ES-I3 (cell line): ENCODE results near the gene TASP1.
A peak's percentile ranks its signal among the peaks of the same experiment; 100 is the strongest.

ENCODE experiments used
- H3K36me3 ChIP-seq: 2 replicates; pipeline ENCODE4 v1.6.1; 2013; ENCODE audit warnings: mild to moderate bottlenecking, low read length, control low read depth, moderate library complexity; ENCODE audit not compliant: insufficient read depth
- H3K4me1 ChIP-seq: 2 replicates; pipeline ENCODE4 v1.6.1; 2013; ENCODE audit warnings: mild to moderate bottlenecking, control low read depth, low read length; ENCODE audit not compliant: insufficient read depth
- H3K9ac ChIP-seq: 2 replicates; pipeline ENCODE4 v1.6.1; 2013; ENCODE audit warnings: low read depth, mild to moderate bottlenecking, low read length, moderate library complexity
- H3K9me3 ChIP-seq: 2 replicates; pipeline ENCODE4 v1.6.1; 2013; ENCODE audit warnings: mild to moderate bottlenecking, low read length, moderate library complexity; ENCODE audit not compliant: control insufficient read depth, insufficient read depth

TASP1 gene, protein sequence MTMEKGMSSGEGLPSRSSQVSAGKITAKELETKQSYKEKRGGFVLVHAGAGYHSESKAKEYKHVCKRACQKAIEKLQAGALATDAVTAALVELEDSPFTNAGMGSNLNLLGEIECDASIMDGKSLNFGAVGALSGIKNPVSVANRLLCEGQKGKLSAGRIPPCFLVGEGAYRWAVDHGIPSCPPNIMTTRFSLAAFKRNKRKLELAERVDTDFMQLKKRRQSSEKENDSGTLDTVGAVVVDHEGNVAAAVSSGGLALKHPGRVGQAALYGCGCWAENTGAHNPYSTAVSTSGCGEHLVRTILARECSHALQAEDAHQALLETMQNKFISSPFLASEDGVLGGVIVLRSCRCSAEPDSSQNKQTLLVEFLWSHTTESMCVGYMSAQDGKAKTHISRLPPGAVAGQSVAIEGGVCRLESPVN

GRCh38 chr20:13638496-13639149 is at the start of gene TASP1:
Gene TASP1, minus strand, starts transcription at chr20:13638932. Its CDS starts 8,854 bp downstream, at chr20:13630078.
- Histone ChIP-seq H3K4me1 (no peaks in the 10 kb centered on the region), H3K9ac (peak within 1 kb of the TSS; percentile 88), H3K9me3 (no peaks in the 10 kb centered on the region), H3K36me3 (no peaks in the 10 kb centered on the region)

DNA sequence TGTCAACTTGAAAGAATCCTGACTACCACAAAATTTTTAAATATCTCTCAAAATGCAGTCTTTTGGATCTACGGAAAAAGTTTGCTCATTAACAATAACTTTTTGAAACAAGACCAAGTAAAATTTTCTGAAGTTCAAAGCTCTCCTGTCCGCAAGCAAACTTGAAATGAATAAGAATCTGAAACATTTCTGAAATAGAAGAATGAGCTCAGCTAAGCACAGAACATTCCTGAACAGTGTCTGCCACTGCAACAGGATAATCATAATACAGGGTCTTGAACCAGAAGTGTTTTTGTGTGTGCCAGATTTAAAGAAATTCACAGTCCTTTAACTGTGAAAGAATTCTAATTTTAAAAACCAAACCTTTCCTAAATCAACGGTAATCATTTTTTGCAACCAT is 49.1 kb upstream of the TASP1 start:
- Histone ChIP-seq H3K36me3 (no peaks in the 10 kb centered on the region), H3K4me1 (no peaks in the 10 kb centered on the region), H3K9me3 (no peaks in the 10 kb centered on the region), H3K9ac (no peak overlapping the region)

GRCh38 chr20:13685623-13686022 is 46.9 kb upstream of the TASP1 start:
- Histone ChIP-seq H3K9me3 (no peaks in the 10 kb centered on the region), H3K36me3 (no peaks in the 10 kb centered on the region), H3K9ac (no peak overlapping the region), H3K4me1 (no peaks in the 10 kb centered on the region)

GRCh38 chr20:13684566-13685222 is 46.0 kb upstream of the TASP1 start:
- H3K4me1 ChIP-seq = no peaks in the 10 kb centered on the region

DNA sequence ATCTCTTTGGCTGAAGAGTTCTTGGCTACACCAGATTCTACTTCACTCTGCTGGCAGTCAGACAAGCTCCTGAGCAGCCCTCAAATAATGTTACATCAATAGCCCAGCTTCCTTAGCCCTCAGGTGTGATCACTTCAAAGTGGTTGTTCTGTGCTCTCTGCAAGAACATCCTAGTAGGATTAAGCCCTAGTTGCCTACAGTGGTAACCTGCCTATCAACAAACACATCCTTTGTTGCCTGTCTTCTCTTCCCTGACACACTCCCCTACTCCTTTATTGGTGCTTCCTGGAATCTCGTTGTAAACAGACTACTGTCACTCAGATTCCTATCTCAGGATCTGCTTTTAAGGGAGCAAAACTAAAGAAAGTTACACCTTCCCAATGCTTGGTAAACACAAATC is 45.1 kb upstream of the TASP1 start:
- Histone ChIP-seq H3K9me3 (no peaks in the 10 kb centered on the region), H3K36me3 (no peaks in the 10 kb centered on the region), H3K4me1 (no peaks in the 10 kb centered on the region), H3K9ac (no peak overlapping the region)

More at GRCh38 chr20:13684566-13685222, 46.0 kb upstream of the TASP1 start:
- Histone ChIP-seq H3K9me3 (no peaks in the 10 kb centered on the region), H3K36me3 (no peaks in the 10 kb centered on the region), H3K9ac (no peak overlapping the region)

DNA sequence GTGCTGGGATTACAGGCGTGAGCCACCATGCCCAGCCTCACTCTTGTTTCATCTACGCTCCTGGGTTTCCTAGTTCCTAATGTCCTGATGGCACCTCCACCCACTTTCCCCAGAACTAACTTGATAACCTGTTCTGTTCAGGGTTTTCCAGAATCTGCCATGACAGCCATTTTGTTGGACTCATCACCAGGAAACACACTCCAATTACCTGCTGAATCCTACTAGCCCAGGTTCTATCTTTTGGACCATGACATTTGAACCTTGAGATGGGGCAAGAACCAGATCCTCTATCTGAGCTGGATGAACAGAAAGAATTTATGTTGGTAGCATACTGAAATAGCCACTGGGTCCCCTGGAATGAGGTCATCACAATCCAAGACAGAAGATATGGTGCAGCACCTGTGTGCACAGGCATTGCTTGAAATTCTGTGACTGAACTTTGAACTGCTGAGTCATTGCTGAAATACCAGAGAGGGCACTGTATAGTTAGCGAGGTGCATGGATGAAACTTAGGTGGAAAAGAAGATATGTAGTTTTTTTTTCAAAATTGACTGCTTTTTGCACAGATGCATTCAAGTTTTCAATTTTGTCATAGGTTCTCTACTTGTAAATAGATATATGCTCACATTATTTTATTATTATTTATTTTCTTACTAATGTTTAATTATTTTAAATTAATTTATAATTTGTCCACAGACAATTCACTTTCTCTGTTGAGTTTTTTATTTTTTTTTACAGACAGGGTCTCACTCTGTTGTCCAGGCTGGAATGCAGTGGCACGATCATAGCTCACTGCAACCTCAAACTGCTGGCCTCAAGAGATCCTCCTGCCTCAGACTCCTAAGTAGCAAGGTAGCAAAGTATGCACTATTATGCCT is 42.8 kb upstream of the TASP1 start:
- H3K9ac ChIP-seq = no peak overlapping the region
- H3K9me3 ChIP-seq = no peaks in the 10 kb centered on the region
- no peaks in the 10 kb centered on the region for H3K36me3 ChIP-seq
- H3K4me1 ChIP-seq = no peaks in the 10 kb centered on the region

DNA sequence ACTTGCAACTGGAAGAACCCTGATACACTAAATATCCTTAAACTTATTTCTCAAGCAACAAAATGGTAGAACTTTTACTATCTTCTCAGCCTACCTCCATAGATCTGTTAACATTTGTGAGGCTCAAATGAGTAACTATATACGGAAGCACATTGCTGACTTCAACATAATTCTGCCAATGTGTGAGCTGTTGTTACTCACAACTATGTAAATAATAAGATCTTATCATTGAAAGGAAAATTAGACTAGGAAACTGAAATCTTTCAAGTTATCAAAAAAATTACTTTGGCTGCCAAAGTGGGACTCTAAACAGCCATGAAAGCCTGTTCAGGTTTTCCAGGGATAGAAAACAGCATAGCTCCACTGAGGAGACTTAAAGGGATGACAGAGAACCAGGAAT is 40.2 kb upstream of the TASP1 start:
- Histone ChIP-seq H3K9me3 (no peaks in the 10 kb centered on the region), H3K9ac (no peak overlapping the region), H3K4me1 (no peaks in the 10 kb centered on the region), H3K36me3 (no peaks in the 10 kb centered on the region)

DNA sequence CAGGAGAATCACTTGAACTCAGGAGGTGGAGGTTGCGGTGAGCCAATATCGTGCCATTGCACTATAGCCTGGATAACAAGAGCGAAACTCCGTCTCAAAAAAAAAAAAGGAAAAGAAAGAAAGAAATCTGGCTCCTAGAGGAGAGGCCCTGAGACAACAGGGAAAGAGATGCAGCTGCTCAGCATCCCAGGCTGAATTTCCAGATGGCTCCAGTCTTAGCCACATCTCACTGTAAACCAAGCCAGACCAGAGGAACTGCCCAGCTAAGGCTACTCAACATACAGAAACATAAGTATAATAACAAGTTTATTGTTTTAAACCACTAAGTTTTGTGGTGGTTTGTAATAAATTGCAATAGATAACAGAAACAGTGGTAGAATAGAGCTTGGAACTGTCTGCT is 38.5 kb upstream of the TASP1 start:
- no peaks in the 10 kb centered on the region for H3K4me1 ChIP-seq
- H3K36me3 ChIP-seq = no peaks in the 10 kb centered on the region
- no peak overlapping the region for H3K9ac ChIP-seq
- H3K9me3 ChIP-seq = no peaks in the 10 kb centered on the region

DNA sequence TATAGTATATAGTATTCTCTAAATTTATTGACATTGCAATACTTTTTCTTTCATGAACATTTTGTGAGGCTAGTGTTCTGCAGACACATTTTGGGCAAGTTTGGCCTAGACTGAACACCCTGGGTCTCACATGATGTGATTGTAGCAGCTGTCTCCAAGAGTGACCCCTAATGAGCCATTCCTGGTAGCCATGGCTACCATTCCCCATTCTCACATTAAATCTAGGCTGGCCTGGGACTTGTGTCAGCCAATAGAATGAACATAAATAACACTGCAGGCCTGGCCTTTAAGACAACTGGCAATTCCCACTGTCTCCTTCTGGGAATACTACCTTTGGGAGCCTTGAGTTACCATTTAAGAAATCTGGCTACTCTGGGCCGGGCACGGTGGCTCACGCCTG is 38.0 kb upstream of the TASP1 start:
- H3K9me3 ChIP-seq = no peaks in the 10 kb centered on the region
- H3K9ac ChIP-seq = no peak overlapping the region
- H3K36me3 ChIP-seq = no peaks in the 10 kb centered on the region
- H3K4me1 ChIP-seq = no peaks in the 10 kb centered on the region

DNA sequence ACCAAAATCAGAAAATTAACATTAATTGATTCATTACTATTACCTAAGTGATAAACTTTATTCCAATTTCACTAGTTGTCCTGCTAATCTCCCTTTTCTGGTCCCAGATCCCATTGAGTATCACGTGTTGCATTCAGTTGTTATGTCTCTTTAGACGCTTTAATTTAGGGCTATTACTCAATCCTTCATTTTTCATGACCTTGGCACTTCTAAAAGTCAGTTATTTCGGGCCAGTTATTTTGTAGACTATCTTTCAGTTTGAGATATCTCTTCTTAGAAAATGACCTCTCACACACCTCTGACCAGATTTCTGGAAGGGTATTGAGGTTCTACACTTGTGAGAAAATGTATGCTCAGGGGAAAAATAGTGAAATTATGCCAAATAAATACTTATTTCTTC is 34.0 kb upstream of the TASP1 start:
- Histone ChIP-seq H3K4me1 (no peaks in the 10 kb centered on the region), H3K36me3 (no peaks in the 10 kb centered on the region), H3K9ac (no peak overlapping the region), H3K9me3 (no peaks in the 10 kb centered on the region)

GRCh38 chr20:13671916-13672378 is 33.2 kb upstream of the TASP1 start:
- Histone ChIP-seq H3K9ac (no peak overlapping the region), H3K9me3 (no peaks in the 10 kb centered on the region), H3K36me3 (no peaks in the 10 kb centered on the region)

GRCh38 chr20:13671512-13671911 is 32.8 kb upstream of the TASP1 start:
- Histone ChIP-seq H3K9ac (no peak overlapping the region), H3K9me3 (no peaks in the 10 kb centered on the region), H3K4me1 (no peaks in the 10 kb centered on the region), H3K36me3 (no peaks in the 10 kb centered on the region)

More at GRCh38 chr20:13671916-13672378, 33.2 kb upstream of the TASP1 start:
- H3K4me1 ChIP-seq = no peaks in the 10 kb centered on the region

DNA sequence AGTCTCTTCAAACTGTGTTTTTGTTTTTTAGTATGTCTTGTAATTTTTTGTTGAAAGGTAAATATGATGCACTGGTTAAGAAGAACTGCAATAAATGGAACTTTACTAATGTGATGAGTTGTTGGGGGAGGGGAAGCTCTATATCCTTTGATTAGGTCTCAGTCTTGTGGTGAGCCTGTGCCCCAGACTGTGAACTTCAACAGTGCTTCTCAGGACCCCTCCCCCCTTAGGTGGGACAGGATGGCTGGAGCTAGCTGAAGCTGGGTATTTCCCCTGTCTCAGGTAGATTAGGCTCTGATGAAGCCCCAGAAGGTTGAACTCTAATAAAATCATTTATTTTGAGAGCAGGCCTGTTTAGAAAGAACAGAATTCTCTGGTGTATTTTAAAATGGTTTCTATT is 31.4 kb upstream of the TASP1 start:
- H3K9ac ChIP-seq = no peak overlapping the region
- no peaks in the 10 kb centered on the region for H3K9me3 ChIP-seq
- H3K4me1 ChIP-seq = no peaks in the 10 kb centered on the region
- no peaks in the 10 kb centered on the region for H3K36me3 ChIP-seq
